Liver (tissue), 3 donors: ENCODE data around the gene TFB1M.

Experiments
- ATF3 ChIP-seq: IDR thresholded peaks from 2 replicates; pipeline ENCODE4 v1.6.1; 2016; ENCODE audit warnings: antibody characterized with exemption
- CTCF ChIP-seq: fragments of 150-350 bp; IDR thresholded peaks from 2 replicates; pipeline ENCODE4 v1.5.1; 2017; ENCODE audit warnings: improper control_type of control experiment, low read depth, low read length; ENCODE audit not compliant: missing input control
- FOXA1 ChIP-seq: IDR thresholded peaks from 2 replicates; pipeline ENCODE4 v1.6.1; 2016; ENCODE audit warnings: antibody characterized with exemption
- FOXA2 ChIP-seq: IDR thresholded peaks from 2 replicates; pipeline ENCODE4 v1.6.1; 2016; ENCODE audit warnings: antibody characterized with exemption
- GABPA ChIP-seq, 2 donors: IDR thresholded peaks in 1 of 2; conservative IDR thresholded peaks in 1 of 2; 2 replicates each; pipeline ENCODE4 v1.6.1; 2016; ENCODE audit warnings: antibody characterized with exemption in 2 of 2, mild to moderate bottlenecking in 1 of 2, moderate library complexity in 1 of 2
- JUND ChIP-seq, 2 donors: IDR thresholded peaks; 2 replicates each; pipeline ENCODE4 v1.6.1; 2016; ENCODE audit warnings: antibody characterized with exemption in 2 of 2
- MAX ChIP-seq: IDR thresholded peaks from 2 replicates; pipeline ENCODE4 v1.6.1; 2016; ENCODE audit warnings: antibody characterized with exemption
- RAD21 ChIP-seq, 2 donors: IDR thresholded peaks; 2 replicates each; pipeline ENCODE4 v1.6.1; 2016; ENCODE audit warnings: antibody characterized with exemption in 2 of 2, mild to moderate bottlenecking in 2 of 2
- RXRA ChIP-seq, 2 donors: IDR thresholded peaks; 2 replicates each; pipeline ENCODE4 v1.6.1; 2017 to 2018; ENCODE audit warnings: antibody characterized with exemption in 2 of 2, mild to moderate bottlenecking in 1 of 2
- SP1 ChIP-seq: IDR thresholded peaks from 2 replicates; pipeline ENCODE4 v1.6.1; 2018; ENCODE audit warnings: antibody characterized with exemption, mild to moderate bottlenecking
- YY1 ChIP-seq: IDR thresholded peaks from 2 replicates; pipeline ENCODE4 v1.6.1; 2016; ENCODE audit warnings: antibody characterized with exemption, mild to moderate bottlenecking
- donor health status: healthy.
- donor health status: healthy.

GRCh38 chr6:155314773-155315515 lies 660 bp upstream of the TFB1M start:
- no peak for TF ChIP-seq JUND (IDR thresholded peaks at IDR 0.05)
- no peak for TF ChIP-seq CTCF
- TF ChIP-seq YY1: no peak
- TF ChIP-seq SP1: peak; percentile 30
- peak; percentile 55 for TF ChIP-seq FOXA1
- TF ChIP-seq MAX: peak; percentile 75
- TF ChIP-seq GABPA (IDR thresholded peaks at IDR 0.05 in 1 of 2, conservative IDR thresholded peaks at IDR 0.05 in 1 of 2): peak; percentile 38 to 72
- TF ChIP-seq FOXA2: no peak
- TF ChIP-seq RAD21 (IDR thresholded peaks at IDR 0.05): no peak
- peak in 1 of 2 donors; percentile 57 for TF ChIP-seq RXRA (IDR thresholded peaks at IDR 0.05)
- peak; percentile 46 for TF ChIP-seq ATF3
